ENCODE data around the gene SLC35F1. TPM values are rescaled to one million over a fixed set of nuclear protein-coding genes. Genes with fewer than 3 reads are reported as not detected.

Gene SLC35F1
- total and polyA plus RNA-seq, 2 donors (not counting 1 experiment from before 2014, with no cell fraction given): 0.09 to 0.17 TPM

DNA sequence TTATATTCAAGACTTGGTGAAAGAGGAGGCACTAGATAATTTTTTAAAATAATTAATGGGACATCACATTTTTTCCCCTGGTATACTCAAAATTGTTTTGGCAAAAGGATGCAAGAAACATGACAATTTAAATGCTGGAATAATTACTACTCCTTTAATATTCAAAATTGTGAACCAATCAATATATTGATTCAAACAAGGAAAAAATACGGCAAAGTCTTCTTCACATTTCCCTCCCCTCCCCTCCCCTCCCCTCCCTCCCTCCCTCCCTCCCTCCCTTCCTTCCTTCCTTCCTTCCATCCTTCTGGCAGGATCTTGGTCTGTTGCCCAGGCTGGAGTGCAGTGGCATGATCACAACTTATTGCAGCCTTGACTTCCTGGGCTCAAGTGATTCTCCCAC lies 4.1 kb downstream of the SLC35F1 start:
- Histone ChIP-seq H3K36me3 (ENCODE audit: control insufficient read depth, insufficient read depth, low read length) (no peaks in the 10 kb centered on the region), H3K4me1 (ENCODE audit: control insufficient read depth, extremely low read depth, insufficient read depth, low read length) (no peaks in the 10 kb centered on the region), H3K79me2 (ENCODE audit: control insufficient read depth, insufficient read depth, low read length) (no peaks in the 10 kb centered on the region), H4K20me1 (ENCODE audit: control insufficient read depth, extremely low read depth, insufficient read depth, low read length) (no peaks in the 10 kb centered on the region), H3K4me2 (ENCODE audit: extremely low read depth, insufficient read depth, low read length) (no peak overlapping the region), H3K4me3 (replicated peaks in 1 of 4; ENCODE audit: control extremely low read depth in 1 of 4, insufficient read depth in 1 of 4, low read depth in 3 of 4, low read length in 4 of 4) (no peak overlapping the region), H2AFZ (ENCODE audit: low read length) (no peak overlapping the region), H3K9ac (ENCODE audit: insufficient read depth, low read length) (no peak overlapping the region), H3K27me3 (ENCODE audit: control insufficient read depth, insufficient read depth, low read length) (peaks cover 8% of the 10 kb centered on the region), H3K27ac (ENCODE audit: insufficient read depth, low read length) (no peak overlapping the region), H3K9me3 (ENCODE audit: control insufficient read depth, insufficient read depth, low read depth, low read length) (no peaks in the 10 kb centered on the region)
- TF ChIP-seq, protein P1, sequence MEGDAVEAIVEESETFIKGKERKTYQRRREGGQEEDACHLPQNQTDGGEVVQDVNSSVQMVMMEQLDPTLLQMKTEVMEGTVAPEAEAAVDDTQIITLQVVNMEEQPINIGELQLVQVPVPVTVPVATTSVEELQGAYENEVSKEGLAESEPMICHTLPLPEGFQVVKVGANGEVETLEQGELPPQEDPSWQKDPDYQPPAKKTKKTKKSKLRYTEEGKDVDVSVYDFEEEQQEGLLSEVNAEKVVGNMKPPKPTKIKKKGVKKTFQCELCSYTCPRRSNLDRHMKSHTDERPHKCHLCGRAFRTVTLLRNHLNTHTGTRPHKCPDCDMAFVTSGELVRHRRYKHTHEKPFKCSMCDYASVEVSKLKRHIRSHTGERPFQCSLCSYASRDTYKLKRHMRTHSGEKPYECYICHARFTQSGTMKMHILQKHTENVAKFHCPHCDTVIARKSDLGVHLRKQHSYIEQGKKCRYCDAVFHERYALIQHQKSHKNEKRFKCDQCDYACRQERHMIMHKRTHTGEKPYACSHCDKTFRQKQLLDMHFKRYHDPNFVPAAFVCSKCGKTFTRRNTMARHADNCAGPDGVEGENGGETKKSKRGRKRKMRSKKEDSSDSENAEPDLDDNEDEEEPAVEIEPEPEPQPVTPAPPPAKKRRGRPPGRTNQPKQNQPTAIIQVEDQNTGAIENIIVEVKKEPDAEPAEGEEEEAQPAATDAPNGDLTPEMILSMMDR (conservative IDR thresholded peaks at IDR 0.05 in 1 of 2, IDR thresholded peaks at IDR 0.05 in 1 of 2; ENCODE audit: low read depth in 1 of 2, low read length in 2 of 2): no peak
- no peak for TF ChIP-seq EZH2 (IDR thresholded peaks at IDR 0.05; ENCODE audit: low read length, missing control alignments)
- no peak for DNase-seq (ENCODE audit: low read depth in 2 of 2)

DNA sequence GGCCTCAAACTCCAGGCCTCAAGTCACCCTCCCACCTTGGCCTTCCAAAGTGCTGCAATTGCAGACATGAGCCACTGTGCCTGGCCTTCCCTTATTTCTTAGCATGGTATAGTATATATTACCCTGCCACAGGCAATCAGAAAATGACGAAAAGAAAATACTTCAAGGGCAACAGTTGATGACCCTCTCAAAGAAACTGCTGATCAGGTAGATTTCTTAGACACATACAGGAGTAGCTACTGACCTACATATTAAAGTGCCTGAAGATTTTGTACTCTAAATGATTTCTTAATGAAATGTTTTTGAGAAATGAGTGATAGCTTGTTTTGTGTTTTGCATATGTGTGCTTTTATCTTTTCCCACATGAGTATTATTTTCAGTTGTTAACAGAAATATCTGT lies 4.6 kb downstream of the SLC35F1 start:
- H3K27ac ChIP-seq (ENCODE audit: insufficient read depth, low read length): no peak overlapping the region
- no peaks in the 10 kb centered on the region for H3K9me3 ChIP-seq (ENCODE audit: control insufficient read depth, insufficient read depth, low read depth, low read length)
- peaks cover 8% of the 10 kb centered on the region for H3K27me3 ChIP-seq (ENCODE audit: control insufficient read depth, insufficient read depth, low read length)
- H3K4me1 ChIP-seq (ENCODE audit: control insufficient read depth, extremely low read depth, insufficient read depth, low read length): no peaks in the 10 kb centered on the region
- no peak overlapping the region for H3K9ac ChIP-seq (ENCODE audit: insufficient read depth, low read length)
- H4K20me1 ChIP-seq (ENCODE audit: control insufficient read depth, extremely low read depth, insufficient read depth, low read length): no peaks in the 10 kb centered on the region
- no peak overlapping the region for H3K4me2 ChIP-seq (ENCODE audit: extremely low read depth, insufficient read depth, low read length)
- DNase-seq (ENCODE audit: low read depth in 2 of 2): no peak
- no peak overlapping the region for H2AFZ ChIP-seq (ENCODE audit: low read length)
- no peak for TF ChIP-seq EZH2 (IDR thresholded peaks at IDR 0.05; ENCODE audit: low read length, missing control alignments)
- TF ChIP-seq, protein P1 (conservative IDR thresholded peaks at IDR 0.05 in 1 of 2, IDR thresholded peaks at IDR 0.05 in 1 of 2; ENCODE audit: low read depth in 1 of 2, low read length in 2 of 2): no peak
- no peaks in the 10 kb centered on the region for H3K36me3 ChIP-seq (ENCODE audit: control insufficient read depth, insufficient read depth, low read length)
- H3K4me3 ChIP-seq (replicated peaks in 1 of 4; ENCODE audit: control extremely low read depth in 1 of 4, insufficient read depth in 1 of 4, low read depth in 3 of 4, low read length in 4 of 4): no peak overlapping the region
- H3K79me2 ChIP-seq (ENCODE audit: control insufficient read depth, insufficient read depth, low read length): no peaks in the 10 kb centered on the region

DNA sequence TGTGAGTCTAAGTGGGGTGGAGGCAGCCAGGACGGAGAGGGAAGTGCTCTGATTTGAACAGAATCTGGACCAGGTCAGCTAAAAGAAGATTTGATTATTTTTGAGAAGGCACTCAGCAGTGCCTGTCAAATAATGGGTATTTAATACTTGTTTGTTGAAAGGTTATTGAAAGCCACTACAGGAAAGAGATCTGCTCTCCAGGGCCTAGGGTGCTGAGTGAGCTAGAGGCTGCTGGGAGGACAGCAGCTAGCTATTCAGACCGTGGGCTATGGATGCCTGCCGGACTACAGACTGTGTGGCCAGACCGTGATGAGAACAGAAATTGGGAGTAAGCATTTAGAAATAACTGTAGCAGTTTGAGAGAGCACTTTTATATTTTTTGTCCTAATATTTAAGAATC lies 8.8 kb downstream of the SLC35F1 start:
- Histone ChIP-seq H3K9ac (ENCODE audit: insufficient read depth, low read length) (no peak overlapping the region), H3K4me3 (replicated peaks in 1 of 4; ENCODE audit: control extremely low read depth in 1 of 4, insufficient read depth in 1 of 4, low read depth in 3 of 4, low read length in 4 of 4) (no peak overlapping the region), H2AFZ (ENCODE audit: low read length) (no peak overlapping the region), H3K9me3 (ENCODE audit: control insufficient read depth, insufficient read depth, low read depth, low read length) (no peaks in the 10 kb centered on the region), H3K4me2 (ENCODE audit: extremely low read depth, insufficient read depth, low read length) (no peak overlapping the region), H3K27ac (ENCODE audit: insufficient read depth, low read length) (no peak overlapping the region), H3K36me3 (ENCODE audit: control insufficient read depth, insufficient read depth, low read length) (no peaks in the 10 kb centered on the region), H4K20me1 (ENCODE audit: control insufficient read depth, extremely low read depth, insufficient read depth, low read length) (no peaks in the 10 kb centered on the region), H3K79me2 (ENCODE audit: control insufficient read depth, insufficient read depth, low read length) (no peaks in the 10 kb centered on the region), H3K27me3 (ENCODE audit: control insufficient read depth, insufficient read depth, low read length) (no peaks in the 10 kb centered on the region), H3K4me1 (ENCODE audit: control insufficient read depth, extremely low read depth, insufficient read depth, low read length) (no peaks in the 10 kb centered on the region)
- DNase-seq (ENCODE audit: low read depth in 2 of 2): no peak
- no peak for TF ChIP-seq EZH2 (IDR thresholded peaks at IDR 0.05; ENCODE audit: low read length, missing control alignments)
- TF ChIP-seq, protein P1 (conservative IDR thresholded peaks at IDR 0.05 in 1 of 2, IDR thresholded peaks at IDR 0.05 in 1 of 2; ENCODE audit: low read depth in 1 of 2, low read length in 2 of 2): no peak
